ENCODE results near the gene AKIRIN2.
"Not testable (repeated sequence)": the region's sequence is repeated elsewhere in the genome, so short reads cannot be mapped to it uniquely, and the experiment has no call there.

DNA sequence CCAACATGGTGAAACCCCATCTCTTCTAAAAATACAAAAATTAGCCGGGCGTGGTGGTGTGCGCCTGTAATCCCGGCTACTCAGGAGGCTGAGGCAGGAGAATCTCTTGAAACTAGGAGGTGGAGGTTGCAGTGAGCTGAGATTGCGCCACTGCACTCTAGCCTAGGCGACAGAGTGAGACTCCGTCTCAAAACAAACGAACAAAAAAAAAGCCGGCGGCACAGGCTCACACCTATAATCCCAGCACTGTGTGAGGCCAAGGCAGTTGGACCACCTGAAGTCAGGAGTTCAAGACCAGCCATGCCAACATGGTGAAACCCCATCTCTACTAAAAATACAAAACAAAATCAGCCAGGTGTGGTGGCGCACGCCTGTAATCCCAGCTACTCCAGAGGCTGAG is 5.2 kb downstream of the AKIRIN2 start:
- TF ChIP-seq CTCF, POLR2A (IDR thresholded peaks at IDR 0.05): not testable (repeated sequence)
